COLO829 (cell line): ENCODE results near the gene PLEKHA6.

Experiments
- DNase-seq: peaks from one replicate; pipeline ENCODE4 v3.0.0; 2012; ENCODE audit warnings: low spot score

The PLEKHA6 gene

GRCh38 chr1:204190212-204191211 lies 169.2 kb downstream of the PLEKHA6 start:
- DNase-seq = no peak

- DNase-seq = no peak
Observed at GRCh38 chr1:204188959-204189639, 170.6 kb downstream of the PLEKHA6 start.

- no peak for DNase-seq
Observed at GRCh38 chr1:204186597-204186996, 173.1 kb downstream of the PLEKHA6 start.

- DNase-seq = no peak
Observed at GRCh38 chr1:204181116-204181515, 178.6 kb downstream of the PLEKHA6 start.

- DNase-seq = no peak
Observed at GRCh38 chr1:204180133-204180532, 179.6 kb downstream of the PLEKHA6 start.

- no peak for DNase-seq
Observed at GRCh38 chr1:204178487-204179281, 181.0 kb downstream of the PLEKHA6 start.

GRCh38 chr1:204177133-204177532 lies 182.6 kb downstream of the PLEKHA6 start:
- DNase-seq = no peak

GRCh38 chr1:204176049-204176448 lies 183.7 kb downstream of the PLEKHA6 start:
- no peak for DNase-seq

- no peak for DNase-seq
Observed at GRCh38 chr1:204174958-204175357, 184.8 kb downstream of the PLEKHA6 start.

- DNase-seq = no peak
Observed at GRCh38 chr1:204172404-204173029, 187.2 kb downstream of the PLEKHA6 start.

- no peak for DNase-seq
Observed at GRCh38 chr1:204171751-204172178, 188.0 kb downstream of the PLEKHA6 start.

GRCh38 chr1:204170494-204171155 lies 189.1 kb downstream of the PLEKHA6 start:
- DNase-seq = no peak

GRCh38 chr1:204169858-204170257 lies 189.9 kb downstream of the PLEKHA6 start:
- no peak for DNase-seq
